SW 1271 (cell line): ENCODE data around the gene PPP1R12B.
"Not testable (repeated sequence)": the region's sequence is repeated elsewhere in the genome, so short reads cannot be mapped to it uniquely, and the experiment has no call there.

Experiments
- DNase-seq, 2 experiments: peaks; one replicate each; lab custom pipeline; 2025; lab: John Stamatoyannopoulos, UW

The PPP1R12B gene

GRCh38 chr1:202398439-202398838 lies 49.9 kb downstream of the PPP1R12B start:
- DNase-seq = not testable (repeated sequence)

DNA sequence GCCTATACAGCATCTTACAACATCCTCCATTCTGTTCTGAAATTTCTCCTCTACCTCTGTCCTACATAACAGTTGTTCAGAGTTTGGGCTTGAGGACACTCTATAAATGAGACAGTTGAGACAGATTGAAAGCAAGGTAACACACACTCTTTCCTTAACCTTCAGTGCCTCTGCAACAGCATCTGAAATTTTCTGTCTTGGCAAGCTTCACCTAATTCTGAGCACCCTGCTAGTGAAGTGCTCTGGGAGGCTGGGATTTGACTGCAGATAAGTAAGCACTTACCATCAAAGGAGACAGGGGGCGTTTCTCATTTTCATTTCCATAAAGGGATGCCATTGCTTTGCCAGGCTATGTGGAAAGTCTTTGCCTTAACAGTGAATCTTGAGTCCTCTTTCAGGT lies 53.3 kb downstream of the PPP1R12B start:
- not testable (repeated sequence) for DNase-seq

DNA sequence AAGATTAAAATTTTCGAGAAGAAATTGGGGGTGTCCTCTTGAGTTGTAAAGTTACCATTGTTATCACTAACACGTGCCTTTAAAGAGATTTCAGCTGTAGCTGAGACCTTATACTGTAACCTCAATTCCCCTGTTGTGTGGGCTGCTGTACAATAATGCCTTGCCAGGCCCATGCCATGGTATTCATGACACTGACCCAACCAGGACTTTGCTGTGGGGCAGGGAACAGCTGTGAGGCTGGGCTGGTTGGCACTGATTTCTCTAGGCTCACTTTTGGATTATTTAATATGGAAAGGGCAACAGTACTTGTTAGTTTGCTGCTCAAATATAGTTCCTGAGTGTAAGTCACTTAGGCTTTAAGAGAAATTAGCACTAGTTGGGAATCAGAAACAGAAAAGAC lies 54.9 kb downstream of the PPP1R12B start:
- DNase-seq = not testable (repeated sequence)

- DNase-seq = no peak
Observed at GRCh38 chr1:202405928-202406327, 57.4 kb downstream of the PPP1R12B start.

DNA sequence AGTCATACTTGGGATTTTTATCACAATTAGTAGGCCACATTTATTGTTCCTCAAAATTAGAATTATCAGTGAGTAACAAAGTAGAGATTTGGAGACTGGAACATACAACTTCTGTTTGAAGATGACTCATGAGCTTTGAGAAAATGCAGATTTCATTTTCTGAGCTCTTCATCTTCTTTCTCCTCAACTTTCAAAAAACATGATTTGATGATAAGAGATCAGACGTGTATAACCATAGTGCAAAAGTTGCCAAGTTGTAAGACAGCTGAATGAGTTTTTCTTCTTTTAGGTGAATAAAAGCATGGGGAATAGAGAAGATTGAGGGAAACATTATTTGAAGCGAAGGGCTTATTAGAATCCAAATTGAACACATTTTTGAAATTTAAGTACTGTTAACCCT lies 58.4 kb downstream of the PPP1R12B start:
- not testable (repeated sequence) for DNase-seq

DNA sequence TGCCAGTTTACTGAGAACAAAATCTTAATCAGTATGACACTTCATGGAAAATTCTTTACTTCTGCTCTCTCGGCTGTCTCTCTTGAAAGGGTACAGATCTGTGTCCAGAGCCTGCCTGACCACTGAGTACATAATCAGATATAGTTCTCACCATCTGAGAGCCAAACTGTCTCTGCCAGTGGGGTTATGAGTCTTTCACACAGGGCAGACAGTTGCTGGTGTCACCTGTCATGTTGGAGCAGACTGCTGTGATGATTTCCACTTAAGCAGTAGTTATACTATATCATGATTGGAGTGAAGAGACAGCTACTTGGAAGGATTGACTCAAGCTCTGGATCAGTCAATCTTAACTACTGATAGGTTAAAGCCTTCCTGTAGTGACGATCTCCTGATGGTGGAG lies 58.9 kb downstream of the PPP1R12B start:
- DNase-seq = not testable (repeated sequence)

DNA sequence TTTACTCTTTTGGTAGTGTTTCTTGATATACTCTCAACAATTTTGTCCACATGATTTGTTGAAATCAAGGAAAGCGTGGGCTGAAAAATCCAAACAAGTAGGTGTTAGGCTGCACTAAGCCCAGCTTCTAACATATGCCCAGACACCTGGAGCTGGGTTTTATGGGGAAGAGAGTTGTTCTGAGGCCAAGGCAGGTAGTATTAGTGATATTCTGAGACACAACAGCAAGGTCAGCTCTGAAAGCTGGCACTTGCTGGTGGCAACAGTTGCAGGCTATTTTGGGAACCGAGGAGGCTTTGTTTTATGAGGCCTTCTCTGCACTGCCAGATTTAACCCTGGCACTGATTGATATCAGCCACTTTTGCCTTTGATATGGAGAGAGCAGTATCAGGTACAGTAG lies 61.8 kb downstream of the PPP1R12B start:
- DNase-seq = not testable (repeated sequence)

DNA sequence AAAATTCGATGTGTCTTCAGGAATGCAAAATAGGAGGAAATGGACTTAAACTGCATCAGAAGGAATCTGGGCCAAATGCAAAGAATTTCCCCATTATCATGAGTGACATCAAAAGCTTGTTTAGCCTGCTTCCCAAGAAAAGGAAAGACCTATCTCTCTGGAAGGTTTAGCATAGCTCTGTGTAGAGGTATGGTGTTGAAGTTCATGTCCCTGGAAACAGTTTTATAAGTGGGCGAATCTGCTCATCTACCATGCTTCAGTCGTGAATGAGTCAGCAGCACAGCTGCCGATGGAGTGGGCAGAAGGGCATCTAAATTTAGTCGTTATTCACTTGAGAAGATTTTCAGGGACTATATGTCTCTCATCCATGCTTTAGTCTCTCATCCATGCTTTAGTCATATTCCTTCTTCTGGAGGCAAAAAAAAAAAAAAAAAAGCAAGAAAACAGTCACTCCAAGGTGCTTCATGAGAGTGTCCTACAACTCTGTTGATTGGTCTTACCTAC lies 62.4 kb downstream of the PPP1R12B start:
- not testable (repeated sequence) for DNase-seq

- DNase-seq = no peak
Observed at GRCh38 chr1:202411422-202411821, 62.9 kb downstream of the PPP1R12B start.

DNA sequence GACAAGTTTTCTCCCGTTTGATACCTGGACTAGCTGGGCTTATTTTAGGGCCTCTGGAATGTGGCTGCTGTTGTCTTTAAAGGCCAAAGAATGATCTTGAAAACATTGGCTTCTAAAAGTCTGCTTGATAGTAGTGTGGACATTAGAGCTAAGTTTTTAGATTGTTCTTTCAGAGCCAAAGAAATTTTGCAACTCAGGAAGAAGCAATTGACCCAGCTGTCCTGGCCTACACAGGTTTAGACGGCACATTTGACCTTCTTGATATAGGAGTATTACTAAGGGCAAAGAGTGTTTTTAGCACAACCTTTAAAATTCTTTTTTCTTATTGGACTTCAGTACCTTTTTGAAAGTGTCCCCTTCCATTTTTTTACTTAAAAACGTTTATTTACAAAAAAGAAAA lies 63.9 kb downstream of the PPP1R12B start:
- DNase-seq = not testable (repeated sequence)

DNA sequence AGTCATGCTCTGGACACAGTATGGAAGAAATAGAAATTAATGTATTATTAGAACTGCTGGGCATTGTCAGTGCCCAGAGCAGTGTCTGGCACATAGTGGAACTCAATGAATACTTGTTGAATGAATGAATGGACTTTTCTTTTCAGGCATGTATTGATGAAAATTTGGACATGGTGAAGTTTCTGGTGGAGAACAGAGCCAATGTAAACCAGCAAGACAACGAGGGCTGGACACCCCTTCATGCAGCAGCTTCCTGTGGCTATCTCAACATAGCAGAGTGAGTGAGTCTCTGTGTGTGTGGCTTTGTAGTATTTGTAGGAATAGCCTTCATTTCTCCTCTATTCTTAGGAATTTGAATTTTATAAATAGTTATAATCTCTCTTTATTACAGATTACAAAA lies 68.1 kb downstream of the PPP1R12B start:
- no peak for DNase-seq

GRCh38 chr1:202417141-202417540 lies 68.6 kb downstream of the PPP1R12B start:
- not testable (repeated sequence) for DNase-seq

GRCh38 chr1:202417762-202418201 lies 69.3 kb downstream of the PPP1R12B start:
- not testable (repeated sequence) for DNase-seq

DNA sequence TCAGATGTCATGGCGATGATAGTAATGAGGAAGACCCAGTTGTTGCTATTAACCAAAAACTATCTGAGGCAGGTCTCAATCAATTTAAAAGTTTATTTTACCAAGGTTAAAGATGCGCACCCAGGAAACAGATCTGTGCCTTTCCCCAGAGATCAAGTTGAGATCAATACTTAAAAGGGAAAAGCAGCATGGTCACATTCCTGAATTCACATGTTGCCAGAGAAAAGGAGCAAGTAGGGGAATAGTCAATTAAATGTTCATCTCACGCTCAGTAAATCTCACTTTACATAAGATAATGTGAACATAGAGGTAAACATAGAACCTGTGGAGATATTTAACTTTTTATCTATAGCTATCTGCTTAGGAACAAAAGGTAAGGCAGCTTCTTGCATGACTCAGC lies 71.2 kb downstream of the PPP1R12B start:
- not testable (repeated sequence) for DNase-seq

GRCh38 chr1:202420422-202421094 lies 72.1 kb downstream of the PPP1R12B start:
- DNase-seq = not testable (repeated sequence)

- DNase-seq = not testable (repeated sequence)
Observed at GRCh38 chr1:202422709-202423108, 74.2 kb downstream of the PPP1R12B start.

GRCh38 chr1:202424260-202424659 lies 75.8 kb downstream of the PPP1R12B start:
- not testable (repeated sequence) for DNase-seq

GRCh38 chr1:202430111-202430510 lies 81.6 kb downstream of the PPP1R12B start:
- DNase-seq = not testable (repeated sequence)

- DNase-seq = not testable (repeated sequence)
Observed at GRCh38 chr1:202432338-202432737, 83.8 kb downstream of the PPP1R12B start.

DNA sequence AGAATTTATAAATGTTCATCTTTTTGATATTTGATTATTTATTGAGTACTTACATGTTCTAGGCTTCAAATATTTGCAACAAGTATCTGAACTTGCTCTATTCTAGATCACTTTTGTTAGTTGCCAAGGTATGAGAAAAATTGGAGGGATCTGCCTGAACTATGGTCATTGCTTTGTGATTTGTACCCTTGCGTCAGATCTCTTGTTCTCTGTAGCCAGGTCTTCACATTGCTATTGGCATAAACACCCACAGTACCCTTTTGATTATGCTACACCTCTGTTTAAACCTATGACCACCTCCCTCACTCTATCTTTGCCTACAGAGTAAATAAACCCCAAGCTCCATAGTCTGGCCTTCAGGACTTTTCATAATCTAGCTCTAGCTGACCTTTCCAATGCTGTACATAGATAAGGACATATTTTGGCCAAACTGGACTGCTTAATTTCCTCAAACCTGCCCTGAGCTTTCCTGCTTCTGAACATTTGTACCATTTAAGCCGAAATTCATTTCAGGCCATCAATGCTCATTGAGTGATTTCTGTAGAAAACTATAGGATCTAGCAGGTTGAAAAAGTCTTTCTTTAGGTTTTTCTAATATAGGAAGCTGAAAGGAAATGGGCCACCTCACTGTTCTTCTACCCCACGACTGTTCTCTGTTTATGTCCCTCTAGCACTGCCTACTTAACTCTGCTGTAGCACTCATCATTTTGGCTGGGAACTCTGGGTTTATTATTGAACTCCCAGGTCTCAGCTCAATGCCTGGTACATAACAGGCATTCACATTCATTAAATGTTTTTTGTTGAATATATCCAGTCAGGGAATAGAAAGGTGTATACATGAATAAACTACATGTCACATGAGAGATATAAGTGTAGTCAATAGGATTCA lies 84.9 kb downstream of the PPP1R12B start:
- DNase-seq = no peak

DNA sequence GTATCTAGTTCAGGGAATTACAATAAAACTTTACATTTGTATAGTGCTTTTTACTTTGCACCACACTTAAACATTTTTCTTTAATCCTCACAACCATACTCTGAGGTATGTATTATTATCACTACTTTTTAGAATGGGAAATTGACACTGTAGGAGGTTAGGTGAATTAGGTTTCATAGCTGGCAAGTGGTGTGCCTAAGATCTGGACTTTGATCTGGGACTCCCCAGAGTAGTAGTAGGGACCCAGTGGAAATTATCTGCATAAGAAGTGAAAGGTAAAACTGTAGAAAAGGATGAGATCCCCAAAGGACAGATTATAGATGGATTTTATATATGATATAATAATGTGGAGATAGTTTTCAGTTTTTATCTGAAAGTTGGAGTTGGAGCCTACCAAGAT lies 85.6 kb downstream of the PPP1R12B start:
- DNase-seq = no peak

DNA sequence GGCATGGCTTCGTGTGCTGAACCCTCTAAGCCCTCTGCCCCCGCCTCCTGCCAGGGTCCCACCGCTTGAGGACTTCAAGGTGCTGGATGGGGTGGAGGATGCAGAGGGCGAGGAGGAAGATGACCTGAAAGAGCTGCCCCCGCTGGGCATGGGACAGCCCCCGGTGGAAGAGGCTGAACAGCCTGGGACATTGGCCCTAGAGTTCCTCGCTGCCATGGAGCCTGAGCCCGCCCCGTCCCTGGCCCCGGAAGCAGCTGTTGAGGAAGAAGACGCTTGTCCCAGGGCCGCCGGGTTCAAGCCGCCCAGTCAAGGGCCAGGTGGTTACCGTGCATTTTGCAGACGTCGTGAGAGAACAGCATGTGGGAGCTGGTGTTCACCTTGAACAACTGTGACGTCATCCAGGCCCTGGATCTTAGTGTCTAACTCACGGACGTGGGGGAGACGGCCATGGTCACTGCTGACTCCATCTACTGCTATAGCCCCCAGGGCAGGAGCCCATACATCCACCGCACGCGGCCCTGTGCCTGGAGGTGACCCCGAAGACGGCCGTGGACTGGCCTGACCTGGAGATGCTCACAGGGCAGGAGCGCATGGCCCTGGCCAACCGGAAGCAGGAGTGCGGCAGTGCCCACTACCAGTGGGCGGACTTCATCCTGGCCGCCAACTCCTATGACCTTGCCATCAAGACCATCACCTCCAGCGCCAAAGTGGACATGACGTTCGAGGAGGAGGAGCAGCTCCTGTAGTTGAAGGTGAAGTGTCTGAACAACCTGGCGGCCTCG lies 90.1 kb downstream of the PPP1R12B start:
- DNase-seq = no peak
